HG02938 (cell line): Measurements from ENCODE around the gene KLK1.

ENCODE experiments used
- ATAC-seq: cut with Tn5 transposase; IDR thresholded peaks from one replicate; pipeline ENCODE4 v1.9.1; 2021; ENCODE audit warnings: mild to moderate bottlenecking, moderate library complexity; ENCODE audit not compliant: unreplicated experiment

KLK1 gene

DNA sequence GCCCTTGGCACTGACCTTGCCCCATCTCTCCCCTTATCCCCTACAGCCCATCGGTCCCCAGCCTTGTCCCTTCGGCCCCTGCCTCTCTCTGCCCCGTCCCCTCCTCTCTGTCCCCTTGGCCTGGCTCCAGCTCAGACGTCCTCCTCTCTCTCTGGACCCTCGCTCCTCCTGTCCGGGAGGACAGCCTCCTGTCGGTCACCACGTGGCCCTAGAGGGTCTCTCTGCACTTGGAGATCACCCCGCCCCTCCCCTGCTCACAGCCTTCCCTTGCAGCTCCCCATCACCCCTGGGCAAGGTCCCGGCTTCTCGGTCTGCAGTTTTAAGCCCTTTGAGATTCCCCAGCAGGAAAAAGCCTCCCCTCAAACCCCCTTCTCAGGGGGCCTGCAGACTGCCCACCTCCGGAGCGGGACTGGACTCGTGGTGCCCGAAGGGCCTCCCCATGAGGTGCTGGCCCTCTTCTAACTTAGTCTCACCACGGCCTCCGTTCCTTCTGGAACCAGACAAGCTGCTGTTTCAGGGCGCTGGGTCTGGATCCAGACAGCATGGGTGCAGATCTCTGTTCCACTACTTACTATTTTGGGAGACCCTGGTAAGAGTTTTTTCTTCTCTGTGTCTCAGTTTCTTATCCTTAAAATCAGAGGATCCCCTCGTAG is 13.1 kb upstream of the KLK1 start:
- no peak for ATAC-seq

DNA sequence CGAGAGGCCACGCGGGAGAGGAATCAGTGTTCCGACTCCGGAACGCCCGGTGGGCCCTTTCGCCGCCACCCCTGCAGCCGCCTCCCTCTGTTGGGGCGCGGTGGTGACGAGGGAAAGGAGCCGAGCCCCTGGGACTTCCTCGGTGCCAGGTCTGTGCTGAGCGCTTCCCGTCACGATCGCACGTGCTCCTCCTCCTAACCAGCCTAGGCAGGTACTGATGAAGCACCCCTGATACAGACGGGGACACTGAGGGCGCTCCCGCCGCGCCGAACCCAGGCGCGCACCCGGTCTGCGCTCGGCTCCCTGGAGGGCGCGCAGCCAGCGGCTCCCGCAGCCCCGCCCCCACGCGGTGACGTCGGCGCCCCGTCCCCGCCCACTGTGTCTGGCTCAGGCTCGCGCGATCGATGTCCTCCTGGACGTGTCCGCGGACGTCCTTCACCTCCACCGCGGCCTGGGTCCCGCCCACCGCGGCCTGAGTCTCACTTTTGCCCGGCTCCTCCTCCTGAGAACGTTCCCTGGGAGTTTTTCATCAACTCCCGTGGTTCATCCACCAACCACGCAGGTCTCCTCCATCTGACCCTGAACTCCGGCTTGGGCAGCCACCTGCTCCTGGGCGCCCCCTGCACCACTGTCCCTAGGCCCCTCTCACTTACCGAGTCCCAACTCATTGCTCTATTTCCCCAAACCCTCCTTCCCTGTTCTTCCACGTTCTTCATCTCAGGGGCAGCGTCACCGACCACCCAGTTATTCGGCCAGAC is 12.4 kb upstream of the KLK1 start:
- no peak for ATAC-seq

- no peak for ATAC-seq
Measured at GRCh38 chr19:50835103-50835784, 11.7 kb upstream of the KLK1 start.

DNA sequence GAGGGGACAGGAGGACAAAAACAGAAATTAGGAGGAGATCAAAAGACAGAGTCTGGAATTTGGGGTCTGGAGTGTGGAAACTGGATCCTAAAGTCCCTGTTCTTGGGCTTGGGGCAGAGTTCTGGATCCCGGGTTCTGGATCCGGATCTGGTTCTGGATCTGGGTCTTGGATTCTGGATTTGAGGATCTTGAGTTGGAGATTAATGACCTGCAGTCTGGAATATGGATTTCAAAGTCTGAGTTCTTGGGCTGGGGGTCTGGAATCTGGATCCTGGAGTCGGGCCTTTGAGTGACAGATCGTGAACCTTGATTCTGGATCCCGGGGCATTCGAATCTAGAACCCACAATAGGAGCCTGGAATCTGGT is 10.2 kb upstream of the KLK1 start:
- ATAC-seq, result no peak

- no peak for ATAC-seq
Measured at GRCh38 chr19:50833117-50833801, 9.7 kb upstream of the KLK1 start, which contains the start of gene KLK15. TSS of gene KLK15 (minus strand) at chr19:50833574. CDS start at chr19:50831492, 2,082 bp downstream.

GRCh38 chr19:50832666-50833065 is 9.1 kb upstream of the KLK1 start:
- no peak for ATAC-seq

- no peak for ATAC-seq
Measured at GRCh38 chr19:50831026-50831396, 7.4 kb upstream of the KLK1 start.

DNA sequence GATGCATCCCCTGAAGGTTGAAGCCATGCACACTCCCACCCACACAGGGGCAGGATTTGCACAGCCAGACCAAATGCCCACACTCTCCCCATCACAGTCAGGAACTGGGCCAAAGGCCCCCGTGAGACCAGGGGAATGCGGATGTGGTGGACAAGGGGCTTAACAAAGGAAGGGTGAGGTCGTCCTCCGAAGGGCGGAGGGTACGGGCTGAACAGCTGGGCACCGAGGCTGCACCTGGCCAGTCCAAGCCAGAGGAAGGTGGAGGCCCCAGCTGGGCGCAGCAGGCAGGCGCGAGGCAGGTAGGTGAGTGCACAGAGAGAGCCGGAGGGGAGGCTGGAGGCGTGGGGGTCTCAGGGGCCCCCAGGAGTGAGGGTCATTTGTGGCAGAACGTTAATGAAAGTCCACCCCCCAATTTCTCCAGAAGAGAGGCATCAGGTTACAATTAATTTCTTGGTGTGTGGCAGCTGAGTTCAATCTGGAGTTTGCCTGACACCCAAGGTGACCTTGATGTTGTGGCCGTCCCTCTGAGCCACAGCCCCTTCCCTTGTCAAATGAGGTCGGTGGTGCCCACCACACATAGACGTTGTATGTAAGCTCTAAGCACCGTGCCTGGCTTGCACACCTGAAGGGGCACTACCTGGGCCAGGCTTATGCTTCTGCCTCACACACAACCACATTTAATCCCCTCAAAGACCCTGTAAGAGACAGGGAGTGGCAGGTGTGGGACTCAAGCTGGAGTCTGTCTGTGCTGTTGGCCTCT is 6.9 kb upstream of the KLK1 start:
- ATAC-seq, result no peak

GRCh38 chr19:50829801-50830200 is 6.2 kb upstream of the KLK1 start:
- no peak for ATAC-seq

DNA sequence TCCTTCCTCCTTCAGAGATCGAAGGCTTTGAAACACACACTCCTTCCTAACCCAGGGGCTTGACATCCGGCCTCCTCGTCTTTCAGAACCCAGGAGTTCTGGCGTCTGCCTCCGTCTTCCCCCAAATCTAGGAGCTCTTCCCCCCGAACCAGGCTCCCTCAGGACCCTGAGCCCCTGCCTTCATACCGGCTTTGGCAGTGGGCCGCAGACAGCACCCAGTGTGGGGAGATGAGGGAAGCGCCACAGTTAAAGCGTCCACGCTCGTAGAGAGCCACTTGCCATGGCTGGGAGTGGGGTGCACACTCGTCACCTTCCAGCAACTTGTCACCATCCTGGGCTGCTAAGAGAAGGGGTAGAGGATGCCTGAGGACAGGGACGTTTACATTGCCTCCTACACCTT is 3.9 kb upstream of the KLK1 start:
- ATAC-seq, result no peak

- no peak for ATAC-seq
Measured at GRCh38 chr19:50826492-50827240, 3.1 kb upstream of the KLK1 start.

GRCh38 chr19:50822661-50823208 is 852 bp downstream of the KLK1 start:
- no peak for ATAC-seq

DNA sequence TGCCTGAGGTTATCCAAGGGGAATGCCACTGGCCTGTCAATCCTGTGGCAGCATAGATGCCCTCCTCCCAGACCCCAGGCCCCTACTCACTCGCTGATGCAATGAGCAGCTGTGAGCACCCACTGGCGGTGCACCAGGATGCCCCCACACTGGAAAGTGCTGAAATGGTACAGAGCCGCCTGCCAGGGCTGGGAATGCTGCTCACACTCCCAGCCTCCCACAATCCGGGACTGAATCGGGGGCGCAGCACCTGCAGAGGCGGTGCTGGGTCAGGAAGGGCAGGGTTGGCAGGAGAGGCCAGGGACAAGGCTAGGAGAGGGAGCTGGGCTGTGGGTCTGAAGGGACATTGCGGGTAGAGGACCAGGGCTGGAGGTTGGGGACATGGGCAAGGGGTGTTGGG is 2.0 kb downstream of the KLK1 start:
- no peak for ATAC-seq

GRCh38 chr19:50821248-50821612 is 2.4 kb downstream of the KLK1 start:
- ATAC-seq, result no peak

- ATAC-seq, result no peak
Measured at GRCh38 chr19:50820549-50821247, 2.9 kb downstream of the KLK1 start.

GRCh38 chr19:50820086-50820485 is 3.5 kb downstream of the KLK1 start:
- ATAC-seq, result no peak

DNA sequence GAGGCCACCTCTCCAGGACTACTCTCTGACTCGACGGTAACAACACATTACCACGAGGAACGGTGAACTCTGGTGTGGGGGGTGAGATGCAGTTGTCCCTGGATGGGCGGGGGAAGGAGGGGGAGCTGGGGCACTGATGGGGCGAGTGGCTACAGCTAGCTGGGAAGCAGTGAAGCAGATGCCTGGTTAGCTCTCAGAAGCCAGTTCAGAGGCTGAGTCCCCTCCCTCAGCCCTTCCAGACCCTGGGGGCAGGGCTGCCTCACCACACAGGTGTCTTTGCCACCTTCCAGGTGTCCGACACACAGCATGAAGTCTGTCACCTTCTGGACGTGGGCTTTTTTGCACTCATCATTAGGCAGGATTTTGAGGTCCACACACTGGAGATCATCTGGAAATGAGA is 4.0 kb downstream of the KLK1 start:
- no peak for ATAC-seq

DNA sequence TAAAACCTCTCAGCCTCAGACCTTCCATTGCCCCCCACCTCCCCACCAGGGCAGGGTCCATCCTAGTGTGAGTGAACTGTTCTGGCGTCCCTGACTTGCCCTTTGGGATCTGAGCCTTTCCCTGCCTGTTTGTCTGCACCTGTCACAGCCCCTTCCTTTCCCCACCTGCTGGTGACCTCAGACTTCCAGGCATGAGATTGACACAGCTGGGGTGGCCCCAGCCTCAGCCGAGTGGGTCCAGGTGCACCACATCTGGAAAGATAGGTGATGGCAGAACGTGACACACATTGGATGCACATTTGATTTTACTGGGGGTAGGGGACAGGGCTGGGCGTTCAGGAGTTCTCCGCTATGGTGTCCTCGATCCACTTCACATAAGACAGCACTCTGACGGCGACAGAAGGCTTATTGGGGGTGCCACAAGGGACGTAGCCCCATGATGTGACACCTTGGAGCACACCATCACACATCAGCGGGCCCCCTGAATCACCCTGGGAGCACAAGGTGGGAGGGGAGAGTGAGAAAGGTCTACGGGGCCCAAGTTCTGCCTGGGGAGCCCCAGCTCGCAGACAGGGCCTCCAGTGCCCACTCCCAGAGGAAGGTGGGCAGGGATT is 4.6 kb downstream of the KLK1 start:
- no peak for ATAC-seq
